Measurements from ENCODE around the gene ST8SIA6.

Gene ST8SIA6

DNA sequence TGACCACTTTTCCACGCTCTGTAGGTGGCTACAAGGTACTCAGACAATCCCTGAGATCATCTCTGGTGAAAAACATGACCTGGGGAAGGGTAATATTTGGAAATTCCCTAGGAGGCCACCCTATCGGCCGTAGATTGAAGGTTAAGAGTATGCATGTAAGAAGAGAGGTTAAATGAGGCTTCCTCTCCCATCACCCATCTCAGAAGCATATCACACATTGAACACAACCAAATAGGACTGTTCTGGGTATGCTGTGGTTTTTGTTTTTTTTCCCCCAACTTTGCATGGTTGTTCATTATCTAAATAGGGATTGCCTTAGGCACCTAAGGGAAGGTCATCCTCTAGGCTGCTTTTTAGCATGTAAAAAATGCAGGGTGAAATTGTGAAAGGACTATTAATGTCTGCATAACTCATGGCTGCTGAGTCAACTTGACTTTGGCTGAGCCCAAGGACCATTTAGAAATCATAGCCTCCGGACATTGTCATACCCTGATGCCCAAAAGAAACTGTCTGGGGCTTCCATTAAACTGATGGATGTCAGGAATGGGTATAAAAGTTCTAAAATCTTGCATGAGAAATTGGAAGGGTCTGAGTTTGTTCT, 24.7 kb upstream of the ST8SIA6 start:
- H3K27me3 ChIP-seq (ENCODE audit: control insufficient read depth in 2 of 2, insufficient read depth in 2 of 2, low read length in 2 of 2) = peaks cover 0 to 4% of the 10 kb centered on the region in 2 donors
- no peak overlapping the region for H3K4me3 ChIP-seq (ENCODE audit: low read length in 2 of 2)
- no peaks in the 10 kb centered on the region for H3K4me1 ChIP-seq (ENCODE audit: control insufficient read depth in 2 of 2, insufficient read depth in 2 of 2, low read length in 2 of 2)
- H3K9ac ChIP-seq (ENCODE audit: low read depth in 1 of 2, low read length in 2 of 2) = no peak overlapping the region
- no peak overlapping the region for H3K27ac ChIP-seq (ENCODE audit: low read depth in 2 of 2, low read length in 2 of 2)
- no peaks in the 10 kb centered on the region for H3K9me3 ChIP-seq (ENCODE audit: control insufficient read depth in 2 of 2, low read length in 2 of 2)
- H3K36me3 ChIP-seq (ENCODE audit: control insufficient read depth in 2 of 2, insufficient read depth in 2 of 2, low read length in 2 of 2) = no peaks in the 10 kb centered on the region

GRCh38 chr10:17476073-17476472, 21.7 kb upstream of the ST8SIA6 start:
- Histone ChIP-seq H3K4me1 (ENCODE audit: control insufficient read depth in 2 of 2, insufficient read depth in 2 of 2, low read length in 2 of 2) (no peaks in the 10 kb centered on the region), H3K36me3 (ENCODE audit: control insufficient read depth in 2 of 2, insufficient read depth in 2 of 2, low read length in 2 of 2) (no peaks in the 10 kb centered on the region), H3K9me3 (ENCODE audit: control insufficient read depth in 2 of 2, low read length in 2 of 2) (no peaks in the 10 kb centered on the region), H3K9ac (ENCODE audit: low read depth in 1 of 2, low read length in 2 of 2) (no peak overlapping the region), H3K27ac (ENCODE audit: low read depth in 2 of 2, low read length in 2 of 2) (no peak overlapping the region), H3K4me3 (ENCODE audit: low read length in 2 of 2) (no peak overlapping the region), H3K27me3 (ENCODE audit: control insufficient read depth in 2 of 2, insufficient read depth in 2 of 2, low read length in 2 of 2) (peaks cover 0 to 4% of the 10 kb centered on the region in 2 donors)

GRCh38 chr10:17475661-17476060, 21.3 kb upstream of the ST8SIA6 start:
- Histone ChIP-seq H3K27me3 (ENCODE audit: control insufficient read depth in 2 of 2, insufficient read depth in 2 of 2, low read length in 2 of 2) (peaks cover 0 to 4% of the 10 kb centered on the region in 2 donors), H3K36me3 (ENCODE audit: control insufficient read depth in 2 of 2, insufficient read depth in 2 of 2, low read length in 2 of 2) (no peaks in the 10 kb centered on the region), H3K9ac (ENCODE audit: low read depth in 1 of 2, low read length in 2 of 2) (no peak overlapping the region), H3K27ac (ENCODE audit: low read depth in 2 of 2, low read length in 2 of 2) (no peak overlapping the region), H3K4me1 (ENCODE audit: control insufficient read depth in 2 of 2, insufficient read depth in 2 of 2, low read length in 2 of 2) (no peaks in the 10 kb centered on the region), H3K4me3 (ENCODE audit: low read length in 2 of 2) (no peak overlapping the region), H3K9me3 (ENCODE audit: control insufficient read depth in 2 of 2, low read length in 2 of 2) (no peaks in the 10 kb centered on the region)

- Histone ChIP-seq H3K4me3 (ENCODE audit: low read length in 2 of 2) (no peak overlapping the region), H3K9ac (ENCODE audit: low read depth in 1 of 2, low read length in 2 of 2) (no peak overlapping the region), H3K27me3 (ENCODE audit: control insufficient read depth in 2 of 2, insufficient read depth in 2 of 2, low read length in 2 of 2) (peaks cover 0 to 4% of the 10 kb centered on the region in 2 donors), H3K4me1 (ENCODE audit: control insufficient read depth in 2 of 2, insufficient read depth in 2 of 2, low read length in 2 of 2) (no peaks in the 10 kb centered on the region), H3K9me3 (ENCODE audit: control insufficient read depth in 2 of 2, low read length in 2 of 2) (no peaks in the 10 kb centered on the region), H3K36me3 (ENCODE audit: control insufficient read depth in 2 of 2, insufficient read depth in 2 of 2, low read length in 2 of 2) (no peaks in the 10 kb centered on the region), H3K27ac (ENCODE audit: low read depth in 2 of 2, low read length in 2 of 2) (no peak overlapping the region)
Observed at GRCh38 chr10:17474595-17475323, 20.4 kb upstream of the ST8SIA6 start.

- no peaks in the 10 kb centered on the region for H3K4me1 ChIP-seq (ENCODE audit: control insufficient read depth in 2 of 2, insufficient read depth in 2 of 2, low read length in 2 of 2)
- peaks cover 0 to 4% of the 10 kb centered on the region in 2 donors for H3K27me3 ChIP-seq (ENCODE audit: control insufficient read depth in 2 of 2, insufficient read depth in 2 of 2, low read length in 2 of 2)
Observed at GRCh38 chr10:17473228-17473950, 19.0 kb upstream of the ST8SIA6 start.

DNA sequence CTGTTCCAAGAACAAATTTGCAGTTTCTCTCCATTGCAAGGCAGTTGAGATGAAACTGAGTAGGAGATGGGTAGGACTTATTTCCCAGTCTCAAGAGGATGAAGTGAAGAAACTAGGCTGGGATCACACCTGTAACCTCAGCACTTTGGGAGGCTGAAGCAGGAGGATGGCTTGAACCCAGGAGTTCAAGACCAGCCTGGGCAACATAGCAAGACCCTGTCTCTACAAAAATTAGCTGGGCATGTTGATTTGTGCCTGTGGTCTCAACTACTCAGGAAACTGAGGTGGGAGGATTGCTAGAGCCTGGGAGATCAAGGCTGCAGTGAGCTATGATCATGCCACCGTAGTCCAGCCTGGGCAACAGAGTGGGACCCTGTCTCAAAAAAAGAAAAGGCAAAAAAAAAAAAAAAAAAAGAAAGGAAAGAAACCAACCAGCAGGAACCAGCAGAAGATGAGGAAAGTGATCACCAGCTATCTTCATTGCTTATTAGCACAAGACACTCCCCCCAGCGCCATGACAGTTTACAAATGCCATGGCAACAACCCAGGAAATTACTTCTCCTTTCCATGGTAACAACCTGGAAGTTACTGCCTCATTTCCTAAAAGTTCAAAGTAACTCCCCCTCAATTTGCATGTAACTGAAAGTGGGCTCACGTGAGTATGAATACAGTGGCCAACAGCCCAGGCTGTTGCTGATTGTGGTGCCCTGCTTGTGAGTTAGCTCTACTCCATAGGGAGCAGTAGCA, 18.3 kb upstream of the ST8SIA6 start:
- H3K27ac ChIP-seq (ENCODE audit: low read depth in 2 of 2, low read length in 2 of 2) = no peak overlapping the region
- no peaks in the 10 kb centered on the region for H3K9me3 ChIP-seq (ENCODE audit: control insufficient read depth in 2 of 2, low read length in 2 of 2)
- H3K9ac ChIP-seq (ENCODE audit: low read depth in 1 of 2, low read length in 2 of 2) = no peak overlapping the region
- H3K4me3 ChIP-seq (ENCODE audit: low read length in 2 of 2) = no peak overlapping the region
- no peaks in the 10 kb centered on the region for H3K4me1 ChIP-seq (ENCODE audit: control insufficient read depth in 2 of 2, insufficient read depth in 2 of 2, low read length in 2 of 2)
- no peaks in the 10 kb centered on the region for H3K36me3 ChIP-seq (ENCODE audit: control insufficient read depth in 2 of 2, insufficient read depth in 2 of 2, low read length in 2 of 2)
- H3K27me3 ChIP-seq (ENCODE audit: control insufficient read depth in 2 of 2, insufficient read depth in 2 of 2, low read length in 2 of 2) = peaks cover 0 to 4% of the 10 kb centered on the region in 2 donors

More at GRCh38 chr10:17473228-17473950, 19.0 kb upstream of the ST8SIA6 start:
- H3K9me3 ChIP-seq (ENCODE audit: control insufficient read depth in 2 of 2, low read length in 2 of 2) = no peaks in the 10 kb centered on the region
- H3K4me3 ChIP-seq (ENCODE audit: low read length in 2 of 2) = no peak overlapping the region
- no peak overlapping the region for H3K27ac ChIP-seq (ENCODE audit: low read depth in 2 of 2, low read length in 2 of 2)
- no peaks in the 10 kb centered on the region for H3K36me3 ChIP-seq (ENCODE audit: control insufficient read depth in 2 of 2, insufficient read depth in 2 of 2, low read length in 2 of 2)
- H3K9ac ChIP-seq (ENCODE audit: low read depth in 1 of 2, low read length in 2 of 2) = no peak overlapping the region

GRCh38 chr10:17470246-17470645, 15.9 kb upstream of the ST8SIA6 start:
- no peaks in the 10 kb centered on the region for H3K4me1 ChIP-seq (ENCODE audit: control insufficient read depth in 2 of 2, insufficient read depth in 2 of 2, low read length in 2 of 2)
- H3K9me3 ChIP-seq (ENCODE audit: control insufficient read depth in 2 of 2, low read length in 2 of 2) = no peaks in the 10 kb centered on the region
- no peak overlapping the region for H3K9ac ChIP-seq (ENCODE audit: low read depth in 1 of 2, low read length in 2 of 2)
- H3K4me3 ChIP-seq (ENCODE audit: low read length in 2 of 2) = no peak overlapping the region
- H3K27ac ChIP-seq (ENCODE audit: low read depth in 2 of 2, low read length in 2 of 2) = no peak overlapping the region
- H3K27me3 ChIP-seq (ENCODE audit: control insufficient read depth in 2 of 2, insufficient read depth in 2 of 2, low read length in 2 of 2) = no peaks in the 10 kb centered on the region
- H3K36me3 ChIP-seq (ENCODE audit: control insufficient read depth in 2 of 2, insufficient read depth in 2 of 2, low read length in 2 of 2) = no peaks in the 10 kb centered on the region

- Histone ChIP-seq H3K36me3 (ENCODE audit: control insufficient read depth in 2 of 2, insufficient read depth in 2 of 2, low read length in 2 of 2) (no peaks in the 10 kb centered on the region), H3K9ac (ENCODE audit: low read depth in 1 of 2, low read length in 2 of 2) (no peak overlapping the region), H3K4me3 (ENCODE audit: low read length in 2 of 2) (no peak overlapping the region), H3K4me1 (ENCODE audit: control insufficient read depth in 2 of 2, insufficient read depth in 2 of 2, low read length in 2 of 2) (no peaks in the 10 kb centered on the region), H3K27ac (ENCODE audit: low read depth in 2 of 2, low read length in 2 of 2) (no peak overlapping the region), H3K27me3 (ENCODE audit: control insufficient read depth in 2 of 2, insufficient read depth in 2 of 2, low read length in 2 of 2) (no peaks in the 10 kb centered on the region), H3K9me3 (ENCODE audit: control insufficient read depth in 2 of 2, low read length in 2 of 2) (no peaks in the 10 kb centered on the region)
Observed at GRCh38 chr10:17465328-17466125, 11.1 kb upstream of the ST8SIA6 start.

DNA sequence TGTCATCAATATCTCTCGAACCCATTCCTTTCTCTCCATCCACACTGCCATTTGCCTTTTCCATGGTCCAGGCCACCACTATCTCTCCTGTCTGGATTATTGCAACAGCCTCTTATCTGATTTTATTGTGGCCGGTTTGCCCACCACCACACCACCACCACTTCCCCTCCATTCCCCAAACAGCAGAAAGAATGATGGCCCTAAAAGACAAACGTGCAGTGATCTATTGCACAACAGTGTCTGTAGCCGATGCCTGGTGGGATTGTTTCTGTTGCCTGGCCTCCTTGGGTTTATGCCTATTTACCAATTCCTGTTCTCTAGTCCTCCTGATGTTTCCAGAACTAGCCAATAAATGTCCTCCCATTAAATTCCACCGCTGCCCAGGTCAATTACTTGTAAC, 10.2 kb upstream of the ST8SIA6 start:
- Histone ChIP-seq H3K4me3 (ENCODE audit: low read length in 2 of 2) (no peak overlapping the region), H3K9me3 (ENCODE audit: control insufficient read depth in 2 of 2, low read length in 2 of 2) (no peaks in the 10 kb centered on the region), H3K36me3 (ENCODE audit: control insufficient read depth in 2 of 2, insufficient read depth in 2 of 2, low read length in 2 of 2) (no peaks in the 10 kb centered on the region), H3K9ac (ENCODE audit: low read depth in 1 of 2, low read length in 2 of 2) (no peak overlapping the region), H3K4me1 (ENCODE audit: control insufficient read depth in 2 of 2, insufficient read depth in 2 of 2, low read length in 2 of 2) (no peaks in the 10 kb centered on the region), H3K27ac (ENCODE audit: low read depth in 2 of 2, low read length in 2 of 2) (no peak overlapping the region), H3K27me3 (ENCODE audit: control insufficient read depth in 2 of 2, insufficient read depth in 2 of 2, low read length in 2 of 2) (no peaks in the 10 kb centered on the region)
